Memory B cell (primary cell): ENCODE data around the gene ZBTB3.
"Not testable (repeated sequence)": the region's sequence is repeated elsewhere in the genome, so short reads cannot be mapped to it uniquely, and the experiment has no call there.

Experiments used
- ATAC-seq: fragments of 150-1000 bp; cut with Tn5 transposase; 2 replicates; pipeline ENCODE4 v1.10.0; 2021; ENCODE audit warnings: low read depth, mild to moderate bottlenecking, moderate library complexity
- DNase-seq, 2 donors: peaks; one replicate each; pipeline ENCODE4 v3.0.0; 2022; ENCODE audit warnings: low spot score in 2 of 2
- H3K27ac Mint-ChIP-seq: one replicate; pipeline ENCODE4 v1.8.0; 2022; ENCODE audit warnings: mild to moderate bottlenecking, moderate library complexity, mixed read lengths
- H3K27me3 Mint-ChIP-seq: one replicate; pipeline ENCODE4 v1.8.0; 2022; ENCODE audit warnings: mixed read lengths
- H3K36me3 Mint-ChIP-seq: one replicate; pipeline ENCODE4 v1.8.0; 2022; ENCODE audit warnings: mild to moderate bottlenecking, mixed read lengths
- H3K4me1 Mint-ChIP-seq: one replicate; pipeline ENCODE4 v1.8.0; 2022; ENCODE audit warnings: mixed read lengths
- H3K4me3 Mint-ChIP-seq: one replicate; pipeline ENCODE4 v1.8.0; 2022; ENCODE audit warnings: mild to moderate bottlenecking, moderate library complexity, mixed read lengths
- H3K9me3 Mint-ChIP-seq: one replicate; pipeline ENCODE4 v1.8.0; 2022; ENCODE audit warnings: mixed read lengths

Gene ZBTB3

DNA sequence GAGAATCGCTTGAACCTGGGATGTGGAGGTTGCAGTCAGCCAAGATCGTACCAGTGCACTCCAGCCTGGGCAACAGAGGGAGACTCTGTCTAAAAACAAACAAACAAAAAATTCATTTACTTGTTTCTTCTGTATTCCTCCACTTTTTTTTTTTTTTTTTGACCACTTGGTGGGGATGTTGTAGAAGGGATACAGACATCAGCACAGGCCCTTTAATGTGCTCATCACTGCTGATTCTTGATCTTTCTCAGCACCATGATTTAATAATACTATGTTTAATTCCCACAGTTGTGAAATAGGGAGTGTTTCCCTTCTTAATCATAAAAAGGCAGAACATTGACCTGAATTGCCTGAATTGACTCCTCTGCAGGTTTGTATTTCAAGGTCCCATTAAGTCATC, 21.1 kb downstream of the ZBTB3 start:
- peaks cover 6% of the 10 kb centered on the region for H3K36me3 Mint-ChIP-seq
- no peaks in the 10 kb centered on the region for H3K27me3 Mint-ChIP-seq
- no peak overlapping the region for H3K27ac Mint-ChIP-seq
- ATAC-seq (no peak), DNase-seq (no peak)
- H3K4me1 Mint-ChIP-seq: peaks cover 7% of the 10 kb centered on the region
- H3K4me3 Mint-ChIP-seq: no peak overlapping the region
- no peaks in the 10 kb centered on the region for H3K9me3 Mint-ChIP-seq

DNA sequence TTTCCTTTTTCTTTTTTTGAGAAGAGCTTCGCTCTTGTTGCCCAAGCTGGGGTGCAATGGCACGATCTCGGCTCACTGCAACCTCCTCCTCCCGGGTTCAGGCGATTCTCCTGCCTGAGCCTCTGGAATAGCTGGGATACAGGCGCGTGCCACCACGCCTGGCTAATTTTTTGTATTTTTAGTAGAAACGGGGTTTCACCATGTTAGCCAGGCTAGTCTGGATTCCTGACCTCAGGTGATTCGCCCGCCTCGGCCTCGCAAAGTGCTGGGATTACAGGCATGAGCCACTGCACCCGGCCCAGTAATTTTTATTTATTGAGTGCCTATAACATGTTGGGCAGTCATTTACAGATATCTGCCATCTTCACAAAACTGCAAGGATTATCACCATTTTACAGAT, 23.9 kb downstream of the ZBTB3 start:
- not testable (repeated sequence) for ATAC-seq

GRCh38 chr11:62728171-62728988, 25.6 kb downstream of the ZBTB3 start, which contains the start of gene TTC9C:
Gene TTC9C, plus strand, starts transcription at chr11:62728486. Its CDS starts 363 bp downstream, at chr11:62728849.
- Mint-ChIP-seq H3K4me1 (peaks cover 26% of the 10 kb centered on the region), H3K36me3 (peaks cover 22% of the 10 kb centered on the region), H3K9me3 (no peaks in the 10 kb centered on the region), H3K4me3 (peak within 1 kb of the TSS; percentile 94), H3K27me3 (no peaks in the 10 kb centered on the region), H3K27ac (peak within 1 kb of the TSS; percentile 96)
- ATAC-seq: peak; percentile 30
- peak; percentile 67 to 73 for DNase-seq

More for the DNA sequence above, 23.9 kb downstream of the ZBTB3 start:
- H3K9me3 Mint-ChIP-seq, DNase-seq, H3K27me3 Mint-ChIP-seq: not testable (repeated sequence)
- Mint-ChIP-seq H3K27ac (peak overlapping the region; percentile 62), H3K4me3 (peak overlapping the region; percentile 94), H3K36me3 (peaks cover 15% of the 10 kb centered on the region), H3K4me1 (peaks cover 14% of the 10 kb centered on the region)

- H3K27ac Mint-ChIP-seq: peak overlapping the region; percentile 96
- peak; percentile 57 for ATAC-seq
- peaks cover 24% of the 10 kb centered on the region for H3K4me1 Mint-ChIP-seq
- peak overlapping the region; percentile 94 for H3K4me3 Mint-ChIP-seq
- H3K27me3 Mint-ChIP-seq: no peaks in the 10 kb centered on the region
- peaks cover 18% of the 10 kb centered on the region for H3K36me3 Mint-ChIP-seq
- H3K9me3 Mint-ChIP-seq: no peaks in the 10 kb centered on the region
- DNase-seq: peak in 1 of 2 donors; percentile 84
Observed at GRCh38 chr11:62727872-62728170, 26.1 kb downstream of the ZBTB3 start.

DNA sequence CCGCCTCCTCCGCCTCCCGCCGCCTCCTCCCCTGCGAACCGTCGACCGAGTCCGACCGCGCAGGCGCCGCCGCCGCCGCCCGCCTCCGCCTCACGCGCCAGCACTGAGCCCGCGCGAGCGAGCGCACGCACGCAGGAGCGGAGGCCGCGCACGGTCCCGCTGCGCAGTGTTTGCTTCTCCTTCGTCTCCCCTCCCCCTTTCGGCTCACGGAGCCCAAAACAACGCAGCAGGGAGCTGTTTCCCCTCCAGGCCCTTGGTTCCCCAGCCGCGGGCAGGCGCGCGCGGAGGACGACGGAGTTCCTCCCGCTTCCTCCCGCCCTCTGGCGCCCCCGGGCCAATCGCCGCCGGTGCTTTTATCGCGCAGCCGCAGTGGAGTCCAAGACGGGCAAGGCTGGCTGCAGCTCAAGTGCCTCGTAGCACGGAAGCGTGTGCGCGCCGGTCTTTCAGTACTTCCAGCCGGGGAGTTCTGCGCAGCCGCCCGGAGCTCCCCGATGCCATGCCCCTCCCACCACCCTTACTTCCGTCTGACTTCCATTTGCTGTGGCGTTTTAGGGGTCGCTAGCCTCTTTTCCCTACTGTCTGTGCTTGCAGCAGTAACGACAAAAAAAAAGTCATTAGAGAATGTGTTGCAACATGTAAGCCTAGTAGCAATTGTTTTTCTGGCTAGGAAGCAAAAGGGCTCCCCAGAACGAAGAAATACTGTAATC, 26.6 kb downstream of the ZBTB3 start, which contains the start of gene HNRNPUL2:
Gene HNRNPUL2 (minus strand): TSS at position 293 of the 707 bp plus-strand sequence. CDS start 301 bp downstream, outside the sequence.
- H3K9me3 Mint-ChIP-seq: no peaks in the 10 kb centered on the region
- peaks cover 27% of the 10 kb centered on the region for H3K4me1 Mint-ChIP-seq
- peak within 1 kb of the TSS; percentile 96 for H3K27ac Mint-ChIP-seq
- peak; percentile 76 for ATAC-seq
- no peaks in the 10 kb centered on the region for H3K27me3 Mint-ChIP-seq
- H3K4me3 Mint-ChIP-seq: peak within 1 kb of the TSS; percentile 94
- H3K36me3 Mint-ChIP-seq: peaks cover 22% of the 10 kb centered on the region
- DNase-seq: peak; percentile 95 to 97

DNA sequence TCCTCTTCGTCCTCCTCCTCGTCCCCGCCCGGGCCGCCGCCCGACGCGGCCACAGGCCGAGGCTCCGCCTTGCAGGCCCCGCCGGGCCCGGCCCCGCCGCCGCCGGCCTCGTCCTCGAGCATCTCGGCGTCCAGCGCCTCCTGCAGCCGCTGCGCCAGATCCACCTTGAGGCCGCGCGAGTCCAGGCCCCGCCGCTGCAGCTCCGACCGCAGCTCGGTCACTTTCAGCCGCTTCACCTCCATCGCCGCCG, 27.1 kb downstream of the ZBTB3 start:
- DNase-seq: no peak
- Mint-ChIP-seq H3K4me3 (peak overlapping the region; percentile 94), H3K36me3 (peaks cover 26% of the 10 kb centered on the region), H3K9me3 (no peaks in the 10 kb centered on the region), H3K27me3 (no peaks in the 10 kb centered on the region), H3K27ac (peak overlapping the region; percentile 96), H3K4me1 (peaks cover 27% of the 10 kb centered on the region)
- peak; percentile 1 for ATAC-seq

DNA sequence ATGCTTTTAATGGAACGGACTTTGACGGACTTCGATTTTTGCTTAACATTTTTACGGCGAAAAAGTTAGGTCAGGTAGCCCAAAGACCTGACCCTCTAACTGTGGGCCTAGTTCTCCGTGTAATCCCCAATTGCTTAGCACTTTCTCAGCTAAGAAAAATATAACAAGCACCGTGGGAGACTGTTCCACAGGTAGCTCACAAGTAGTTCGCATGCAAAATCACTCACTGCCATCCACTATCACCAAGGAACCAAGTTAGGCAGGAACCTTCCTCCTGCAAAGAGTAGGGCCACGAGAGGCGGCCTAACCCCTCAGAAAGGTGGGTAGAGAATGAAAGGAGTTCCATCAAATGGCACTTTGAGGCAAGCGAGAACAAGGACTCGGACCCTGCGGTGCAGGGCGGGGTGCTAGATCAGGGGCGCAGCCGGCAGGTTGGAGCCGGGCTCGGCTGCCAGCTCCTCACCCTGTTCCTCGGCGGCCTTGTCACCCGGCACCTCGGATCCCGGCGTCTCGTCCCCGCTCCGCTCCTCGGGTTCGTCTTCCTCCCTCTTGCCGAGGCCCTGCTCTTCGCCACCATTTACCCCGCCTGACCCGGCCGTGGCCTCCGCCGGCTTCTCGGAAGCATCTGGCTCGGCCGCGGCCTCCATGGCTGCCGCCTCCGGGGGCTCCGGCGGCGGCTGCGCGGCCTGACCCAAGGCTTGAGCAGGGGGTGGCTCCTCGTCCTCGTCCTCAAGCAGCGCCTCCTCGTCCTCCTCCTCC, 27.6 kb downstream of the ZBTB3 start:
- Mint-ChIP-seq H3K27ac (peak overlapping the region; percentile 96), H3K36me3 (peaks cover 31% of the 10 kb centered on the region), H3K9me3 (no peaks in the 10 kb centered on the region), H3K27me3 (no peaks in the 10 kb centered on the region), H3K4me1 (peaks cover 27% of the 10 kb centered on the region), H3K4me3 (peak overlapping the region; percentile 94)
- DNase-seq: no peak
- ATAC-seq: no peak

DNA sequence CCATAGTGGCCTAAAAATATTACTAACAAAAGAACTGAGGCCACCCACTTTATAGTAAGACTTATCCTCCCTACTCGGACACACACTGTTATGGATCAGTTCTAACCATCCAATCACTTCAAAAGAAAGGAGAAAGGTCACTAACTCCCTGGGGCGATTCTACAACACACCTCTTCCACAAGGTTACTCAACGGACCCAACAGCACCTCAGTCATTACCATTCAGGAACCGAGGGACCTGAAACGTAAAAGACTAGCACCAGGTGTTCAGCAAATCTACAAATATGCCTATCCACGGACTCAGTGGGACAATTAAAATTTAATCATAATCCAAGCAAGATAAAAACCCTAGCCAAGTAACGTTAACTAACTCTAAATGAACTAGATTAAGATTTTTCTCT, 28.3 kb downstream of the ZBTB3 start:
- H3K27me3 Mint-ChIP-seq: no peaks in the 10 kb centered on the region
- H3K27ac Mint-ChIP-seq: peak overlapping the region; percentile 96
- ATAC-seq (no peak), DNase-seq (no peak)
- H3K9me3 Mint-ChIP-seq: no peaks in the 10 kb centered on the region
- H3K4me3 Mint-ChIP-seq: peak overlapping the region; percentile 94
- H3K36me3 Mint-ChIP-seq: peaks cover 36% of the 10 kb centered on the region
- peaks cover 27% of the 10 kb centered on the region for H3K4me1 Mint-ChIP-seq

GRCh38 chr11:62724171-62724570, 29.8 kb downstream of the ZBTB3 start:
- Mint-ChIP-seq H3K27ac (peak overlapping the region; percentile 18), H3K4me1 (peaks cover 32% of the 10 kb centered on the region), H3K27me3 (no peaks in the 10 kb centered on the region), H3K36me3 (peaks cover 43% of the 10 kb centered on the region), H3K9me3 (no peaks in the 10 kb centered on the region), H3K4me3 (peak overlapping the region; percentile 33)
- no peak for DNase-seq
- ATAC-seq: no peak

GRCh38 chr11:62721994-62722393, 32.0 kb downstream of the ZBTB3 start:
- no peak overlapping the region for H3K27ac Mint-ChIP-seq
- H3K36me3 Mint-ChIP-seq: peaks cover 49% of the 10 kb centered on the region
- no peak overlapping the region for H3K4me3 Mint-ChIP-seq
- no peak for ATAC-seq
- H3K9me3 Mint-ChIP-seq: no peaks in the 10 kb centered on the region
- no peak for DNase-seq
- H3K27me3 Mint-ChIP-seq: no peaks in the 10 kb centered on the region
- peaks cover 30% of the 10 kb centered on the region for H3K4me1 Mint-ChIP-seq

GRCh38 chr11:62719302-62719978, 34.5 kb downstream of the ZBTB3 start:
- H3K27ac Mint-ChIP-seq: peak overlapping the region; percentile 41
- ATAC-seq (no peak), DNase-seq (no peak)
- H3K4me1 Mint-ChIP-seq: peaks cover 23% of the 10 kb centered on the region
- peaks cover 51% of the 10 kb centered on the region for H3K36me3 Mint-ChIP-seq
- no peaks in the 10 kb centered on the region for H3K9me3 Mint-ChIP-seq
- no peaks in the 10 kb centered on the region for H3K27me3 Mint-ChIP-seq
- no peak overlapping the region for H3K4me3 Mint-ChIP-seq

DNA sequence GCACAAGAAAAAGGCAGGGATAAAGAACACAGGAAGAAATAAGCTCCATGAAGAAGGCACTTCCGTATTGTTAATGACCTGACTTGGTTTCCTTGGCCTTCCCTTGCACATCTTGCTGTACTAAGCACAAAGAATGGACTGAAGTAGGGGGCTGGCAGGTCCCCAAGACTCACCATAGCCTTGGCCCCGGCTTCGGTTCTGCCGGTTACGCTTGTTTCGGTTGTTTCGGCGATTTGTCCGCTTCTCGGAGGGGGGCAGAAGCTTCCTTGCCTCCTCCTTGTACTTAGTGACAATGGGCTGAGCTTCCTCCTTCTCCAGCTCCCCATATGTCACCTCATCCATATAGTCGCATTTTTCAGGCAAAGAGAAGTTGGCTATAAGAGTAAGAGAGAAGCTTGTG, 37.1 kb downstream of the ZBTB3 start:
- no peak for ATAC-seq
- DNase-seq: no peak
- peaks cover 19% of the 10 kb centered on the region for H3K4me1 Mint-ChIP-seq
- H3K27ac Mint-ChIP-seq: peak overlapping the region; percentile 67
- peaks cover 45% of the 10 kb centered on the region for H3K36me3 Mint-ChIP-seq
- H3K4me3 Mint-ChIP-seq: no peak overlapping the region
- H3K9me3 Mint-ChIP-seq: no peaks in the 10 kb centered on the region
- no peaks in the 10 kb centered on the region for H3K27me3 Mint-ChIP-seq

GRCh38 chr11:62716206-62716605, 37.8 kb downstream of the ZBTB3 start:
- no peaks in the 10 kb centered on the region for H3K27me3 Mint-ChIP-seq
- H3K36me3 Mint-ChIP-seq: peaks cover 39% of the 10 kb centered on the region
- H3K4me3 Mint-ChIP-seq: no peak overlapping the region
- DNase-seq (no peak), ATAC-seq (no peak)
- H3K4me1 Mint-ChIP-seq: peaks cover 19% of the 10 kb centered on the region
- H3K27ac Mint-ChIP-seq: no peak overlapping the region
- no peaks in the 10 kb centered on the region for H3K9me3 Mint-ChIP-seq
